Renal cortical epithelial cell (primary cell): ENCODE data around the gene TMC5. TPM values are rescaled to one million over a fixed set of nuclear protein-coding genes. Genes with fewer than 3 reads are reported as not detected.
A peak's percentile ranks its signal among the peaks of the same experiment; 100 is the strongest.
"Not testable (repeated sequence)": the region's sequence is repeated elsewhere in the genome, so short reads cannot be mapped to it uniquely, and the experiment has no call there.

ENCODE experiments used
- DNase-seq: peaks from one replicate; pipeline ENCODE4 v3.0.0-alpha.2; 2011; ENCODE audit warnings: low read depth
- total RNA-seq: library from RNA; depleted of rRNA; stranded (reverse); fragments of >200 nt; gene quantifications from 2 replicates; pipeline ENCODE4 v1.2.3, GENCODE V29; 2014

TMC5 gene
- total RNA-seq, 1 donor from 2014 or later = 0.05 TPM

DNA sequence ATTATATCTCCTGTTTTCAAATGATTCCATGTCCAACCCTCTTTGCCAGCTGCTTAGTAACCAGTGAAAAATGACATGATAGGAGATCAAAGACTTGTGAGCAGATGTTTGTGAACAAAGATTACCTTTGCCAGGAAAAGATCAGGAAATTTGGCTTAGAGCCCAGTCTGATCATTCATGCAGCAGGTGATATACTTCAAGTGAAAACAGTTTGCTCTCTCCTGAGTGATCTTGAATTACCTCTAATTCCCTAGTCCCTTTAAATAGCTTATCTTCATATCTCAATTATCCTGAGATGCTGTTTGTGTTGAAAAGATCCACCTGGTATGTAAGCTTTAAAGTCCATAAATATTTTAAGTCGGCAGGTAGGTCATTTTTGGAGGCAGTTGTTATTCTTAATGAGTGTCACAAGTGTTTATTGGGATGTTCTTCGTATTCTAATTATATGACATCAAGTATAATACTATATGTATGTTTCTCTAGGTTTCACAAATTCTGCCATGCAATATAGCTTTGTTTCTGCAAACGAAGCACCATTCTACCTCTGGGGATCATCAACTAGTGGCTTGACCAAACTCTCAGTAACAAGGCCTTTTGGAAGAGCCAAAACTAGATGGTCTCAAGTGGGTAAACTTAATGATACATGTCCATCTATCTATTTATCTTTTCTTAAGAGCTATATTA lies 124.6 kb downstream of the TMC5 start:
- peak; percentile 43 for DNase-seq

- not testable (repeated sequence) for DNase-seq
Measured at GRCh38 chr16:19543278-19543996, 125.8 kb downstream of the TMC5 start.

GRCh38 chr16:19548144-19548543 lies 130.5 kb downstream of the TMC5 start:
- no peak for DNase-seq

Other genes with a start within 250 kb of the TMC5 start
- 0.30 TPM in 1 of 2 replicates, not detected in the other for gene SYT17, start 249.6 kb upstream of the TMC5 start, total RNA-seq
- gene CLEC19A, start 132.2 kb upstream of the TMC5 start, total RNA-seq = not detected in 2 replicates
- 84.7 and 124 TPM in 2 replicates for gene GDE1, start 104.2 kb downstream of the TMC5 start, total RNA-seq
- gene CCP110, start 106.1 kb downstream of the TMC5 start, total RNA-seq = 7.5 and 19.4 TPM in 2 replicates
- 26.0 and 49.0 TPM in 2 replicates for gene VPS35L, start 137.8 kb downstream of the TMC5 start, total RNA-seq